Posterior cingulate gyrus (tissue), 11 donors: ENCODE measurements around the gene ASB5.
"Not testable (repeated sequence)": the region's sequence is repeated elsewhere in the genome, so short reads cannot be mapped to it uniquely, and the experiment has no call there.

ENCODE experiments used
- DNase-seq, 10 donors: peaks; one replicate each; pipeline versions ENCODE4 v3.0.0 to v3.0.0-alpha.2; 2020 to 2021; ENCODE audit warnings: mixed read lengths in 3 of 10
- intact Hi-C: fragments of 100-400 bp; cut with DNase I; formaldehyde crosslinking; loops from one replicate; pipeline ENCODE4 v1.15.1; 2023

ASB5 gene, protein sequence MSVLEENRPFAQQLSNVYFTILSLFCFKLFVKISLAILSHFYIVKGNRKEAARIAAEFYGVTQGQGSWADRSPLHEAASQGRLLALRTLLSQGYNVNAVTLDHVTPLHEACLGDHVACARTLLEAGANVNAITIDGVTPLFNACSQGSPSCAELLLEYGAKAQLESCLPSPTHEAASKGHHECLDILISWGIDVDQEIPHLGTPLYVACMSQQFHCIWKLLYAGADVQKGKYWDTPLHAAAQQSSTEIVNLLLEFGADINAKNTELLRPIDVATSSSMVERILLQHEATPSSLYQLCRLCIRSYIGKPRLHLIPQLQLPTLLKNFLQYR

GRCh38 chr4:176268963-176269362 is at the start of gene ASB5:
TSS of gene ASB5 (minus strand) at chr4:176269222. CDS start at chr4:176269108, 114 bp downstream.
- intact Hi-C loops, result no loop called here
- no peak for DNase-seq

GRCh38 chr4:176313596-176314336 is 44.7 kb upstream of the ASB5 start:
- intact Hi-C loops, result no loop called here
- DNase-seq, result no peak

GRCh38 chr4:176309772-176310171 is 40.8 kb upstream of the ASB5 start:
- no peak for DNase-seq
- intact Hi-C loops, result no loop called here

DNA sequence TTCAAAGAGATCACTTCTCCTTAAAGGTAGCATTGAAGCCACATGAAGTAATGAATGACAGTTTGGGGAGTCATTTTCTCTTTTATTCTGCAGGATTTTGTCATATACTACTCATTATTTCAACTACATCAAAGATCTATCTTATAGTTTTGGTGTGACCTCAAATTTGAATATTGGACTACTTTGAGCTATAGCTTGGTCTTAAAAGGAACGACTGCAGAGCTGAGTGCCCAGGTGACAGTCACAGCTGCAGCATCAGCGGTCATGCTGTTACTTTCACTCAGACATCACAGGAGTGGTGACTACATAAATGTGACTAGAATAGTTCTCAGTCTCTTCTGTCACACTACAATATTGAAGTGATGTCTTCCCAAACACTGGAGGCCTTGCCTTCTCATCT is 40.0 kb upstream of the ASB5 start:
- no peak for DNase-seq
- intact Hi-C loops, result no loop called here

DNA sequence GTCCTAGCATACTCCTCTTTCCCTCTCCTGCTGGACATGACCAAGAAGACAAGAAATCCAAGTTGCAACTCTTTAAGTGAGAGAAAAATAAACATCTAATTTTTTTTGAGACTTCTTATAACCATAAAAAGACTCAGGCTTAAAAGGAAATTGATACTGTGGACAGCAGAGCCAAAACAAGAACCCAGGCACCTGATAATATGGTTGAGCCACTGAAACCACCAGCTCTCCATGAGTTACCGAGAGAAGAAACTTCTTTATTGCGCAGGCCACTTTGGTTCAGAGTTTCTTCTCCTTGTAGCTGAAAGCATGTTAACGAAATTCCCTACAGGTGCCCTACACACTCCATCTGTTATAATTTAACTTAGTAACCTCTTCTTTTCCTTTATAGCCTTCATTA is 39.4 kb upstream of the ASB5 start:
- DNase-seq, result no peak
- intact Hi-C loops, result no loop called here

DNA sequence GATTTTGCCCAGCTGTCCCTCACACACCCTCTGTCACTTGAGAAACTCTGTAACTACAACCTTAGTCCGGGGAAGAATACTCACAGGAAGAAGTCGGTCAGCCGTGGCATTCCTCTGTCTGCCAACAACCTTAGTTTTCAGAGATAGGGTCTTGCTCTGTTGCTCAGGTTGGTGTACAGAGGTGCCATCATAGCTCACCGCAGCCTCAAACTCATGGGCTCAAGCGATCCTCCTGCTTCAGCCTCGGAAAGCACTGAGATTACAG is 38.6 kb upstream of the ASB5 start:
- intact Hi-C loops, result no loop called here

DNA sequence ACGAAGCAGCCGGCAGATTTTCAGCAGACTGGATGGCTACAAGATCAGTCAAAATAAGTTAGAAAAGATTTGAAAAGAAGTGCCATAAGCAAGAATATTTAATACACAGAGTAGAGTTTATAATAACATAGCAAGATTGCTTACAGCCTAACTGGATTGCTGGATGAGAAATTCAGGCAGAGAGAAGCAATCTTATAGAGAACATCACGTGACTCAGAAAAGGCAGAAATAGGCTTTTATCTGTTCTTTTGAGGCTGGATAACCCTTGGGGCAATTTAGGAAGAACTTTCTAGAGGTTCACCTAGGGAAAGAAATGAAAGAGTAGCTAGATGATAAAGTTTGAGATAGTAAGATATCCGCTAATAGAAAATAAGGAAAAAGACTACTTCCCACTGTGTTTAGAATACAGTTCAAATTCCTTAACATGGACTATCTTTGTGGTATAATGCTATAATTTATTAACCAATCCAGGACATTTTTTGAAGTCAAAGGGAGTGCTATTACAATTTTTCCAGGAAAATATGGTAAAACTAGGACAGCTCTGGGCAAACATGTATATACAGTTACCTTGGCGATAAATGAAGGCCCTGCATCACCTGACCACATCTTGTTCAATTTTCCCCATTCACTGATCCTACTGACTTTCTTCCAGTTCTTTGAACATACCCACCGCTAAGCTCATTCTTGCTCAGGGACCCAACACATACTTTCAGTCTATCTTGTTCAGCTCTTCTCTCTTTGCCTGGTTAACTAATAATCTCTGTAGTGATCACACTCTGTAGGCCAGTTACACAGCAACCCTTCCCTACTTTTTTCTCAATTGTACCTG is 38.0 kb upstream of the ASB5 start:
- intact Hi-C loops, result no loop called here
- DNase-seq, result no peak

More for the DNA sequence above, 38.6 kb upstream of the ASB5 start:
- no peak for DNase-seq

DNA sequence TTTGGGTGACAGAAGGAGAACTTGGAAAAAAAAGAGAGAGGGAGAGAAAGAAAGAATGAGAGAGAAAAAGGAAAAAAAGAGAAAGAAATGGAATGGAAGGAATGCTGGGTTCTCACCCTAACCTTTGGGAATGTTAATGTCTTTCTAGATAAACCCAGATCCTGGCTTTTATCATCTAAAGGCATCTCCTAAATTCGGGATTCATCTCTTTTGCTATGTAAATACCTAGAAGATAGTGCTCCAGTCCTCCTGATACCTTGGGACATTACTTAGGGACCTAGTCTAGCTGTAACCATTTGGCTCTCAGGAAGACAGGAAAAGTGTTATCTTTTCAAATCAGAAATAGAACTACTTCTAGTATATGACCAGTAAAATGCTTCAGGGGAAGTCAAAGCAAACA is 34.9 kb upstream of the ASB5 start:
- intact Hi-C loops, result no loop called here
- DNase-seq, result no peak

DNA sequence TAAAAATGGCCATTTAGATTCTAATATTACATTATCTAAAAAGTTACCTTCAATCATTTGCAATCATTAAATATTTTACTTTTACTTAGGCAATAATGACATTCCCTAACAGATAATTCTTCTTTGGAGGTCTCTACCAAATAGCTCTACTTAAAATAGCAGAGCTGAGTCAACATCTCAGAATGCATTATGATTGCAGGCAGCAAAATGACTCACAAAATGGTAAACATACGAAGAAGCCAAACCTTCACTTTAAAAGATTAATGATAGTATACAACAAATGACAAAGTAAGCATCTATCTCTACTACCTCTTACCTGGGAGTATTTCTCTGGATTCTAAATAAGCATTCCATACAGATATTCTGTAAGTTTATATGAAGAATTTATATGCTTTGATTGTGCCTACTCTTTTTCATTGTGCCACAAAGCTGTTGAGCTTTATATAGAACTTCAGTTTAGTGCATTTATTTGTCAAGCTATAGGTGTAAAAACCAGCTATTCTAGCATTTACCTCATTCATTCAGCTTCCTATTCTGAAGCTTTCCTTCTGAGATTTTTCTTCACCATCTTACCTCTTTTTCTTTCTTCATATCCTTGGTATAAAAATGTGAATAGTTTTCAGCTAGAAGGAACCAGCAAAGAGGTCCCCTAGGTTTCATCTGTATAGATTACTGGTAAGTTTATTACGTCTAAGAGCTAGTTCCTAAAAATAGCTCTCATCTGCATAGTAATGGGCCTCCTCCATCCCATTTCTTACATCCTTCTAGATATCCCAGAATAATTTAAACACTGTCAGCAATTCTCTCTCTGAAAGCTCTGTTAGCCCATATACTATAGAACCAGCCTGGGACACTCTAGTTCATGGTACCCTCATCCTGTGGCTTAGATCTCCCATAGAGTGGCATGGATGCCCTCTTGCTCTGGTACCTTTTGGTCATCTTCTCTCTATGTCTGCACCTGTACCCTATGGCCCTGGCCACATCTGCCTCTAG is 33.6 kb upstream of the ASB5 start:
- intact Hi-C loops, result no loop called here

GRCh38 chr4:176300565-176300964 is 31.5 kb upstream of the ASB5 start:
- DNase-seq, result no peak
- intact Hi-C loops, result no loop called here

More for the DNA sequence above, 33.6 kb upstream of the ASB5 start:
- no peak for DNase-seq

DNA sequence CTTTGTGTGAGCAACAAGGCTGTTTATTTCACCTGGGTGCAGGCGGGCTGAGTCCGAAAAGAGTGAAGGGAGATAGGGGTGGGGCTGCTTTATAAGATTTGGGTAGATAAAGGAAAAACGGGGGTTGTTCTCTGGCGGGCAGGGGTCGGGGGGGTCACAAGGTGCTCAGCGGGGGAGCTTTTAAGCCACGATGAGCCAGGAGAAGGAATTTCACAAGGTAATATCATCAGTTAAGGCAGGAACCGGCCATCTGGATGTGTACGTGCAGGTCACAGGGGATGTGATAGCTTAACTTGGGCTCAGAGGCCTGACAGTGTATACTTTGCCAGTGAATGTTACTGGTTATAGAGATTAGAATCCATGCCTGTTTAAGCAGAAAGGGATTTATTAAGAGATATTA is 31.0 kb upstream of the ASB5 start:
- no peak for DNase-seq
- intact Hi-C loops, result no loop called here

DNA sequence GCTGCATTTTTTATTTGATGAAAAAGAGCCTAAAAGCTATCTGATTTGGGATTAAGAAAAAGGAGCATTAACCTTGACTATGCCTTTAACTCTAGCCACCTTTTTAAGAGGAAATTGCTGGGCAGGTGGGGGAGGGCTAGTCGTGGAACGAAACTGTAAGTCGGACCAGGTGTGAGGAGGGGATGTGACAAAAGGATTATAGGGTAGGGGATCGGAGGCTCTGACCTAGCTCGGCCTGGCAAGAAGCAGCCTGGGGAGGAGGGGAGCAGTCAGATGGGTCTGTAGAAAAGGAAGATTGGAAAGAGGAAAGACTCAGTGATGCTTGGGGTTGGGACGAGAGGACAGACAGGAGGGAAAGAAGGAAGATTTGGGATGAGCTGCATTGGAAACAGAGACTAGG is 29.6 kb upstream of the ASB5 start:
- intact Hi-C loops, result no loop called here
- no peak for DNase-seq

DNA sequence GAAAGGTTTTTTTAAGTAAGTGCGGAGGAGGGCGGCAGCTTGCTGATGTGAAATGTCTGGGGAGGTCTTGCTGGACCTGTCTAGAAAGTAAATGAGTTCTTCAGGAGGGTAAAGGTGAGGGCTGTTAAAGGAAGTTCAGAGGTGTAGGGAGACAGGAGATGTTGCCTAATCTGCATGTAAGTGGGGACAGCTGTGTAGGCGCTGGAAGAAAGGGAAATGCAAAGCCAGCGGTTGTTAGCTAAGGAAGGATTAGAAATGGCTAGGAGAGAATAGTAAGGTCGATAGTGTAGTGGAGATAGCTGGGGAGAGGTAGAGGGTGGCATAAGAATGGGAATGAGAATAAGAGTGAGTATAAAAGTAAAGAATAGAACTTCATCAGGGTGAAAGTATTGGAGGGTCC is 26.9 kb upstream of the ASB5 start:
- DNase-seq, intact Hi-C loops: not testable (repeated sequence)

GRCh38 chr4:176293660-176294059 is 24.6 kb upstream of the ASB5 start:
- intact Hi-C loops, result no loop called here
- no peak for DNase-seq

GRCh38 chr4:176292920-176293319 is 23.9 kb upstream of the ASB5 start:
- intact Hi-C loops, result no loop called here
- DNase-seq, result no peak

DNA sequence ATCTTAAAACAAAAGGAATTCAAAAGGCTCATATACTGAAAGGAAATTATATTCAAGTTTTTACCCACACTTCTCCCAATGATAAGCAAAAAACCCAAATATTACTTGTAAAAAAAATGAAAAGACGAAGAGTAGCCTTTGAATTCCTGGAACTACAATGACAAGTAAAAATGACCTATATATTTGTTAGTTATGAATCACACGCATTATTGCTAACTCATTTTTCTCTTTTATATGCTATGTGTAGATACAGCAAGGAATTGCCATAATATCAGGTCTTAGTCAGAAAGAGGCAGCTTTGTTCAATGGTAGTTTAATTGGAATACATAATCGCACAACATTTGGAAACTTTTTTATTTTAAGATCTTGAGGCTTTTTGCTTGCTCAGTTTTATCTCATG is 22.7 kb upstream of the ASB5 start:
- intact Hi-C loops, result no loop called here

DNA sequence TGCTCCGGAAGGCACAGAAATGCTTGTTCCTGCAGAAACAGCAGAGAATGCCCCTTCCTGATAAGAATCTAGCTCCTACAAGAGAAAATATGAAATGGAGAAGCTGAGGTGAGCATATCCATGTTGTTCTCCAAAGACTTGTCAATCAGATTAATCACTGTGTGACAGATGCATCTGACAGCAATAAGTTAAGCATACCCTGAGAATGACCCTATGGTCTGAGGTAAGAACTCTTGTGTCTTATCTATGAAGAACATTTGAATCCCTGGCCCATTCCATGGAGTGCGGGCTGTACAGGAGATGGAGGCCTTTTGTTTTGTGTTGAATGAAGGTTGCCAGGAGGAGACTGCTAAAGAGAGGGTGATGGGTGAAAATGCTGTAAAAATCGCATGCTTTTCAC is 21.5 kb upstream of the ASB5 start:
- DNase-seq, result no peak
- intact Hi-C loops, result no loop called here

More for the DNA sequence above, 22.7 kb upstream of the ASB5 start:
- DNase-seq, result no peak

GRCh38 chr4:176289561-176289960 is 20.5 kb upstream of the ASB5 start:
- no peak for DNase-seq
- intact Hi-C loops, result no loop called here

- DNase-seq, result no peak
- intact Hi-C loops, result no loop called here
Observed at GRCh38 chr4:176288020-176288419, 19.0 kb upstream of the ASB5 start.

GRCh38 chr4:176287546-176287945 is 18.5 kb upstream of the ASB5 start:
- intact Hi-C loops, result no loop called here
- DNase-seq, result no peak
